HCT116 (cell line): ENCODE results near the gene FAM221B. TPM values are rescaled to one million over a fixed set of nuclear protein-coding genes. Genes with fewer than 3 reads are reported as not detected.

Experiments used
- ATAC-seq: fragments of 200-7000 bp; cut with Tn5 transposase; 2 replicates; pipeline ENCODE4 v1.9.1; 2020; ENCODE audit warnings: mild to moderate bottlenecking, moderate library complexity
- BruUV-seq: library from RNA; stranded (reverse); fragments of 400-500 nt; replicated peaks from 2 replicates; lab custom pipeline; 2021; lab: Mats Ljungman, UMichigan
- CTCF ChIA-PET: fragments of 300-600 bp; sonication (Branson Sonifier 250); formaldehyde crosslinking; loops from one replicate; lab custom pipeline; 2021; ENCODE audit warnings: antibody characterized with exemption; lab: Charles Lee
- POLR2A ChIA-PET: fragments of 300-600, 350-600 bp; sonication (Branson Sonifier 250); formaldehyde crosslinking; loops from one replicate; lab custom pipeline; 2021; ENCODE audit warnings: antibody characterized with exemption; lab: Charles Lee
- RAD21 ChIA-PET, 2 experiments: fragments of 300-600 bp; sonication (Branson Sonifier 250); formaldehyde crosslinking; loops; one replicate each; lab custom pipeline; 2023; ENCODE audit warnings: low total read pairs in 2 of 2; ENCODE audit not compliant: uncharacterized antibody in 2 of 2, unreplicated experiment in 2 of 2, low non-redundant PET in 1 of 2; lab: Charles Lee
- DNase-seq: peaks from one replicate; pipeline ENCODE4 v3.0.0-alpha.2; 2010; ENCODE audit warnings: low read depth, low spot score
- H2AFZ ChIP-seq: fragments of 200-600 bp; shearing (Covaris generic), sonication (generic); 2 replicates; pipeline ENCODE4 v1.6.1; 2017; ENCODE audit warnings: low read depth, mixed run types, mixed read lengths, antibody characterized with exemption, low read length; ENCODE audit not compliant: poor library complexity, severe bottlenecking
- H3K27ac ChIP-seq: 2 replicates; pipeline ENCODE4 v1.5.1; 2012; ENCODE audit warnings: low read depth, low read length
- H3K27me3 ChIP-seq: fragments of 200-600 bp; sonication (generic); 2 replicates; pipeline ENCODE4 v1.6.1; 2016; ENCODE audit warnings: mixed run types, low read length, mixed read lengths; ENCODE audit not compliant: insufficient read depth
- H3K36me3 ChIP-seq, 2 experiments: fragments of 200-500 bp in 1 of 2; fragments of 200-600 bp in 1 of 2; sonication (Bioruptor generic) in 1 of 2; sonication (generic) in 1 of 2; 2 replicates each; pipeline versions ENCODE4 v1.5.1 to v1.6.1; 2014 to 2016; ENCODE audit warnings: low read length in 2 of 2, inconsistent platforms in 1 of 2, mixed read lengths in 1 of 2, mixed run types in 1 of 2; ENCODE audit not compliant: insufficient read depth in 2 of 2, control insufficient read depth in 1 of 2
- H3K4me1 ChIP-seq, 2 experiments: fragments of 200-600 bp in 1 of 2; sonication (generic) in 1 of 2; 2 replicates each; pipeline versions ENCODE4 v1.5.1 to v1.6.1; 2012 to 2017; ENCODE audit warnings: low read length in 2 of 2, inconsistent platforms in 1 of 2, mild to moderate bottlenecking in 1 of 2, mixed read lengths in 1 of 2, mixed run types in 1 of 2, moderate library complexity in 1 of 2; ENCODE audit not compliant: insufficient read depth in 2 of 2, control insufficient read depth in 1 of 2
- H3K4me2 ChIP-seq: fragments of 200-600 bp; sonication (generic); 2 replicates; pipeline ENCODE4 v1.6.1; 2017; ENCODE audit warnings: mixed run types, low read length, mixed read lengths
- H3K4me3 ChIP-seq, 2 experiments: fragments of 200-600 bp in 1 of 2; sonication (generic) in 1 of 2; replicated peaks in 1 of 2; 2 replicates each; pipeline ENCODE4 v1.5.1; 2011 to 2016; ENCODE audit warnings: low read length in 2 of 2, control low read depth in 1 of 2, low read depth in 1 of 2, mild to moderate bottlenecking in 1 of 2, mixed read lengths in 1 of 2, mixed run types in 1 of 2
- H3K79me2 ChIP-seq: fragments of 200-600 bp; sonication (generic); 2 replicates; pipeline ENCODE4 v1.6.1; 2017; ENCODE audit warnings: mild to moderate bottlenecking, mixed run types, low read length, moderate library complexity, mixed read lengths; ENCODE audit not compliant: insufficient read depth
- H3K9ac ChIP-seq: fragments of 200-600 bp; sonication (generic); 2 replicates; pipeline ENCODE4 v1.6.1; 2016; ENCODE audit warnings: low read length, mixed read lengths
- H3K9me2 ChIP-seq: fragments of 200-600 bp; sonication (generic), shearing (Covaris generic); 2 replicates; pipeline ENCODE4 v1.6.1; 2017; ENCODE audit warnings: mixed run types, mild to moderate bottlenecking, moderate library complexity; ENCODE audit not compliant: insufficient read depth
- H3K9me3 ChIP-seq, 2 experiments: fragments of 200-500 bp in 1 of 2; fragments of 200-600 bp in 1 of 2; sonication (Bioruptor generic) in 1 of 2; sonication (generic) in 1 of 2; 2 replicates each; pipeline ENCODE4 v1.6.1; 2014 to 2017; ENCODE audit warnings: low read length in 2 of 2, mixed read lengths in 2 of 2, inconsistent platforms in 1 of 2, low read depth in 1 of 2, mild to moderate bottlenecking in 1 of 2, mixed run types in 1 of 2, moderate library complexity in 1 of 2; ENCODE audit not compliant: control insufficient read depth in 1 of 2, insufficient read depth in 1 of 2
- H4K20me1 ChIP-seq: fragments of 200-600 bp; sonication (generic), shearing (Covaris generic); 2 replicates; pipeline ENCODE4 v1.6.1; 2017; ENCODE audit warnings: mixed run types, mild to moderate bottlenecking, moderate library complexity; ENCODE audit not compliant: insufficient read depth
- CBX3 ChIP-seq: IDR thresholded peaks from 2 replicates; pipeline ENCODE4 v1.6.1; 2012; ENCODE audit warnings: low read depth
- CEBPB ChIP-seq: IDR thresholded peaks from 2 replicates; pipeline ENCODE4 v1.6.1; 2012; ENCODE audit warnings: low read depth
- EGR1 ChIP-seq: IDR thresholded peaks from 2 replicates; pipeline ENCODE4 v1.6.1; 2012; ENCODE audit warnings: low read depth
- ELF1 ChIP-seq: IDR thresholded peaks from 2 replicates; pipeline ENCODE4 v1.6.1; 2012; ENCODE audit warnings: low read depth, borderline replicate concordance
- EZH2 ChIP-seq: fragments of 200-600 bp; sonication (generic); IDR thresholded peaks from 2 replicates; pipeline ENCODE4 v1.6.1; 2017; ENCODE audit warnings: antibody characterized with exemption, mixed run types
- EZH2phosphoT487 ChIP-seq: fragments of 200-600 bp; IDR thresholded peaks from 2 replicates; pipeline ENCODE4 v1.6.1; 2018; ENCODE audit warnings: antibody characterized with exemption, borderline replicate concordance
- JUND ChIP-seq: IDR thresholded peaks from 2 replicates; pipeline ENCODE4 v1.6.1; 2012
- POLR2AphosphoS5 ChIP-seq: IDR thresholded peaks from 2 replicates; pipeline ENCODE4 v1.6.1; 2011; ENCODE audit warnings: mild to moderate bottlenecking, low read depth, low read length, moderate library complexity
- SIN3A ChIP-seq: IDR thresholded peaks from 2 replicates; pipeline ENCODE4 v1.6.1; 2012; ENCODE audit warnings: low read depth
- SP1 ChIP-seq: IDR thresholded peaks from 2 replicates; pipeline ENCODE4 v1.6.1; 2012; ENCODE audit warnings: low read depth
- TCF7L2 ChIP-seq: IDR thresholded peaks from 2 replicates; pipeline ENCODE4 v1.7.0; 2011; ENCODE audit warnings: borderline replicate concordance, inconsistent platforms; ENCODE audit not compliant: insufficient read depth, insufficient read length; ENCODE audit errors: extremely low read depth
- YY1 ChIP-seq: IDR thresholded peaks from 2 replicates; pipeline ENCODE4 v1.6.1; 2011; ENCODE audit warnings: low read length, low read depth, moderate library complexity, mild to moderate bottlenecking; ENCODE audit not compliant: insufficient replicate concordance; ENCODE audit errors: extremely low read depth
- ZFX ChIP-seq: fragments of 450-650 bp; IDR thresholded peaks from 2 replicates; pipeline ENCODE4 v1.6.1; 2017
- ZNF274 ChIP-seq: fragments of 200-500 bp; sonication (Bioruptor generic); IDR thresholded peaks from 2 replicates; pipeline ENCODE4 v1.6.1; 2014; ENCODE audit warnings: mild to moderate bottlenecking, low read depth, low read length, inconsistent platforms
- intact Hi-C: fragments of 100-400 bp; cut with micrococcal nuclease; formaldehyde crosslinking; loops from 2 replicates; pipeline ENCODE4 v1.10.0; 2022
- total RNA-seq: library from RNA; stranded (reverse); gene quantifications from one replicate; pipeline ENCODE4 v1.2.1, GENCODE V29; 2021; ENCODE audit not compliant: unreplicated experiment
- TF ChIP-seq, protein P1 (sequence below): IDR thresholded peaks from 2 replicates; pipeline ENCODE4 v1.6.1; 2012
- TF ChIP-seq, protein P2 (sequence below): IDR thresholded peaks from 2 replicates; pipeline ENCODE4 v1.6.1; 2012; ENCODE audit warnings: low read depth
- TF ChIP-seq, protein P3 (sequence below): IDR thresholded peaks from 2 replicates; pipeline ENCODE4 v1.6.1; 2011; ENCODE audit warnings: mild to moderate bottlenecking, low read length, moderate library complexity; ENCODE audit not compliant: insufficient replicate concordance; ENCODE audit errors: extremely low read depth
- TF ChIP-seq, protein P4 (sequence below): IDR thresholded peaks from 2 replicates; pipeline ENCODE4 v1.6.1; 2012

Gene FAM221B
- total RNA-seq, 1 experiment from 2014 or later: not detected

DNA sequence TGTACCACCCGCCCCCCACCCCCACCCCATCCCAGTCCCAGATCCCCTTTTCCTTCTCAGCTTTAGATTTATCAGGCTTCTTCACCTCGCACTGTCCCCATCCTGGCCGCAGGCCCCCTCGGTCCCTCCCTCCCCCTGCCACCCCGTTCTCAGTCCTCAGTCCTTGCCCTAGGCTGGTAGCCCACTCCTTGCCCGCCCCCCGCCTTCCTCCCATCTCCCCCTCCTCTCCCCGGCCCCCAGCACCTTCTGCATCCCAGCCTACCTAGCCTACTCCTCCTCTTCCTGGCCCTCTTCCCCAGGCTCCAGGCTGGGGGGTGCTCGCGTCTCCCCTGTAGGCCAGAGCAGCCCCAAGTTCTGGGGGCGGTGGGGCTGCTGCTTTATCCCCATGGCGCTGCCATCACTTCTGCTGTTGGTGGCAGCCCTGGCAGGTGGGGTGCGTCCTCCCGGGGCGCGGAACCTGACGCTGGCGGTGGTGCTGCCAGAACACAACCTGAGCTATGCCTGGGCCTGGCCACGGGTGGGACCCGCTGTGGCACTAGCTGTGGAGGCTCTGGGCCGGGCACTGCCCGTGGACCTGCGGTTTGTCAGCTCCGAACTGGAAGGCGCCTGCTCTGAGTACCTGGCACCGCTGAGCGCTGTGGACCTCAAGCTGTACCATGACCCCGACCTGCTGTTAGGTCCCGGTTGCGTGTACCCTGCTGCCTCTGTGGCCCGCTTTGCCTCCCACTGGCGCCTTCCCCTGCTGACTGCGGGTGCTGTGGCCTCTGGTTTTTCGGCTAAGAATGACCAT lies 36.3 kb downstream of the FAM221B start:
- H3K79me2 ChIP-seq: no peaks in the 10 kb centered on the region
- CTCF ChIA-PET: interaction anchor here (1.2 to 1.9 kb wide), 2 partner anchors 34 to 119 kb away, joined by 3 to 6 read pairs; no protein-coding TSS in a partner anchor
- DNase-seq (no peak), ATAC-seq (no peak)
- no peak overlapping the region for H3K4me3 ChIP-seq
- no peak overlapping the region for H3K4me2 ChIP-seq
- H3K9ac ChIP-seq: no peak overlapping the region
- intact Hi-C loops: no loop called here
- no TSS peak for BruUV-seq
- H3K4me1 ChIP-seq: peaks cover 0 to 11% of the 10 kb centered on the region in 2 experiments; a peak in 1 of 4 replicates
- no peaks in the 10 kb centered on the region for H3K9me2 ChIP-seq
- POLR2A ChIA-PET: no interaction called here
- RAD21 ChIA-PET: no interaction called here
- H4K20me1 ChIP-seq: no peaks in the 10 kb centered on the region
- TF ChIP-seq, protein P1, sequence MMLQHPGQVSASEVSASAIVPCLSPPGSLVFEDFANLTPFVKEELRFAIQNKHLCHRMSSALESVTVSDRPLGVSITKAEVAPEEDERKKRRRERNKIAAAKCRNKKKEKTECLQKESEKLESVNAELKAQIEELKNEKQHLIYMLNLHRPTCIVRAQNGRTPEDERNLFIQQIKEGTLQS: no peak
- TF ChIP-seq JUND: no peak
- no peak for TF ChIP-seq CBX3
- no peak for TF ChIP-seq CEBPB
- TF ChIP-seq SIN3A: no peak
- no peak for TF ChIP-seq ELF1
- TF ChIP-seq, protein P2, sequence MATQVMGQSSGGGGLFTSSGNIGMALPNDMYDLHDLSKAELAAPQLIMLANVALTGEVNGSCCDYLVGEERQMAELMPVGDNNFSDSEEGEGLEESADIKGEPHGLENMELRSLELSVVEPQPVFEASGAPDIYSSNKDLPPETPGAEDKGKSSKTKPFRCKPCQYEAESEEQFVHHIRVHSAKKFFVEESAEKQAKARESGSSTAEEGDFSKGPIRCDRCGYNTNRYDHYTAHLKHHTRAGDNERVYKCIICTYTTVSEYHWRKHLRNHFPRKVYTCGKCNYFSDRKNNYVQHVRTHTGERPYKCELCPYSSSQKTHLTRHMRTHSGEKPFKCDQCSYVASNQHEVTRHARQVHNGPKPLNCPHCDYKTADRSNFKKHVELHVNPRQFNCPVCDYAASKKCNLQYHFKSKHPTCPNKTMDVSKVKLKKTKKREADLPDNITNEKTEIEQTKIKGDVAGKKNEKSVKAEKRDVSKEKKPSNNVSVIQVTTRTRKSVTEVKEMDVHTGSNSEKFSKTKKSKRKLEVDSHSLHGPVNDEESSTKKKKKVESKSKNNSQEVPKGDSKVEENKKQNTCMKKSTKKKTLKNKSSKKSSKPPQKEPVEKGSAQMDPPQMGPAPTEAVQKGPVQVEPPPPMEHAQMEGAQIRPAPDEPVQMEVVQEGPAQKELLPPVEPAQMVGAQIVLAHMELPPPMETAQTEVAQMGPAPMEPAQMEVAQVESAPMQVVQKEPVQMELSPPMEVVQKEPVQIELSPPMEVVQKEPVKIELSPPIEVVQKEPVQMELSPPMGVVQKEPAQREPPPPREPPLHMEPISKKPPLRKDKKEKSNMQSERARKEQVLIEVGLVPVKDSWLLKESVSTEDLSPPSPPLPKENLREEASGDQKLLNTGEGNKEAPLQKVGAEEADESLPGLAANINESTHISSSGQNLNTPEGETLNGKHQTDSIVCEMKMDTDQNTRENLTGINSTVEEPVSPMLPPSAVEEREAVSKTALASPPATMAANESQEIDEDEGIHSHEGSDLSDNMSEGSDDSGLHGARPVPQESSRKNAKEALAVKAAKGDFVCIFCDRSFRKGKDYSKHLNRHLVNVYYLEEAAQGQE: no peak
- no peak for TF ChIP-seq EZH2
- TF ChIP-seq EZH2phosphoT487: no peak
- no peak for TF ChIP-seq TCF7L2
- no peak for TF ChIP-seq SP1
- TF ChIP-seq, protein P3, sequence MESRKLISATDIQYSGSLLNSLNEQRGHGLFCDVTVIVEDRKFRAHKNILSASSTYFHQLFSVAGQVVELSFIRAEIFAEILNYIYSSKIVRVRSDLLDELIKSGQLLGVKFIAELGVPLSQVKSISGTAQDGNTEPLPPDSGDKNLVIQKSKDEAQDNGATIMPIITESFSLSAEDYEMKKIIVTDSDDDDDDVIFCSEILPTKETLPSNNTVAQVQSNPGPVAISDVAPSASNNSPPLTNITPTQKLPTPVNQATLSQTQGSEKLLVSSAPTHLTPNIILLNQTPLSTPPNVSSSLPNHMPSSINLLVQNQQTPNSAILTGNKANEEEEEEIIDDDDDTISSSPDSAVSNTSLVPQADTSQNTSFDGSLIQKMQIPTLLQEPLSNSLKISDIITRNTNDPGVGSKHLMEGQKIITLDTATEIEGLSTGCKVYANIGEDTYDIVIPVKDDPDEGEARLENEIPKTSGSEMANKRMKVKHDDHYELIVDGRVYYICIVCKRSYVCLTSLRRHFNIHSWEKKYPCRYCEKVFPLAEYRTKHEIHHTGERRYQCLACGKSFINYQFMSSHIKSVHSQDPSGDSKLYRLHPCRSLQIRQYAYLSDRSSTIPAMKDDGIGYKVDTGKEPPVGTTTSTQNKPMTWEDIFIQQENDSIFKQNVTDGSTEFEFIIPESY: no peak
- TF ChIP-seq ZNF274: no peak
- no peak for TF ChIP-seq ZFX
- TF ChIP-seq YY1: no peak
- no peak for TF ChIP-seq POLR2AphosphoS5
- no peak for TF ChIP-seq EGR1
- TF ChIP-seq, protein P4, sequence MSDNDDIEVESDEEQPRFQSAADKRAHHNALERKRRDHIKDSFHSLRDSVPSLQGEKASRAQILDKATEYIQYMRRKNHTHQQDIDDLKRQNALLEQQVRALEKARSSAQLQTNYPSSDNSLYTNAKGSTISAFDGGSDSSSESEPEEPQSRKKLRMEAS: no peak
- no peak overlapping the region for H3K27ac ChIP-seq
- no peaks in the 10 kb centered on the region for H3K9me3 ChIP-seq
- H3K27me3 ChIP-seq: no peaks in the 10 kb centered on the region
- no peak overlapping the region for H2AFZ ChIP-seq
- H3K36me3 ChIP-seq: 0 out of 4 replicates have a peak, but pooled peaks cover 0 to 4% of the 10 kb centered on the region in 2 experiments
